GM10847 (cell line): ENCODE data around the gene CFAP54.

Experiments used
- POLR2A ChIP-seq: IDR thresholded peaks from 2 replicates; pipeline ENCODE4 v1.6.1; 2011; ENCODE audit not compliant: insufficient read length; ENCODE audit errors: extremely low read depth

Gene CFAP54

GRCh38 chr12:96501133-96501761 lies 11.9 kb downstream of the CFAP54 start:
- TF ChIP-seq POLR2A, result no peak

GRCh38 chr12:96501908-96502307 lies 12.5 kb downstream of the CFAP54 start:
- TF ChIP-seq POLR2A, result no peak

- no peak for TF ChIP-seq POLR2A
Measured at GRCh38 chr12:96502477-96502876, 13.1 kb downstream of the CFAP54 start.

GRCh38 chr12:96502949-96503532 lies 13.7 kb downstream of the CFAP54 start:
- no peak for TF ChIP-seq POLR2A

GRCh38 chr12:96503976-96504375 lies 14.6 kb downstream of the CFAP54 start:
- no peak for TF ChIP-seq POLR2A

GRCh38 chr12:96506776-96507175 lies 17.4 kb downstream of the CFAP54 start:
- TF ChIP-seq POLR2A, result no peak

GRCh38 chr12:96510306-96510764 lies 21.0 kb downstream of the CFAP54 start:
- TF ChIP-seq POLR2A, result no peak

- TF ChIP-seq POLR2A, result no peak
Measured at GRCh38 chr12:96513166-96513565, 23.8 kb downstream of the CFAP54 start.

GRCh38 chr12:96513681-96514080 lies 24.3 kb downstream of the CFAP54 start:
- no peak for TF ChIP-seq POLR2A

GRCh38 chr12:96514328-96514727 lies 25.0 kb downstream of the CFAP54 start:
- TF ChIP-seq POLR2A, result no peak

GRCh38 chr12:96516472-96517430 lies 27.4 kb downstream of the CFAP54 start:
- TF ChIP-seq POLR2A, result no peak

GRCh38 chr12:96520767-96521166 lies 31.4 kb downstream of the CFAP54 start:
- TF ChIP-seq POLR2A, result no peak

- TF ChIP-seq POLR2A, result no peak
Measured at GRCh38 chr12:96521895-96522682, 32.7 kb downstream of the CFAP54 start.

GRCh38 chr12:96522690-96523089 lies 33.3 kb downstream of the CFAP54 start:
- TF ChIP-seq POLR2A, result no peak

GRCh38 chr12:96526110-96526509 lies 36.7 kb downstream of the CFAP54 start:
- no peak for TF ChIP-seq POLR2A

GRCh38 chr12:96529912-96530311 lies 40.5 kb downstream of the CFAP54 start:
- TF ChIP-seq POLR2A, result no peak

GRCh38 chr12:96534339-96534738 lies 45.0 kb downstream of the CFAP54 start:
- TF ChIP-seq POLR2A, result no peak
